GM12801 (cell line): Measurements from ENCODE around the gene KIAA0232.

ENCODE experiments used
- TF ChIP-seq, protein P1 (sequence below): IDR thresholded peaks from one replicate; pipeline ENCODE4 v1.5.1; 2011; ENCODE audit warnings: control low read depth; ENCODE audit not compliant: insufficient read length; ENCODE audit errors: extremely low read depth

The KIAA0232 gene

DNA sequence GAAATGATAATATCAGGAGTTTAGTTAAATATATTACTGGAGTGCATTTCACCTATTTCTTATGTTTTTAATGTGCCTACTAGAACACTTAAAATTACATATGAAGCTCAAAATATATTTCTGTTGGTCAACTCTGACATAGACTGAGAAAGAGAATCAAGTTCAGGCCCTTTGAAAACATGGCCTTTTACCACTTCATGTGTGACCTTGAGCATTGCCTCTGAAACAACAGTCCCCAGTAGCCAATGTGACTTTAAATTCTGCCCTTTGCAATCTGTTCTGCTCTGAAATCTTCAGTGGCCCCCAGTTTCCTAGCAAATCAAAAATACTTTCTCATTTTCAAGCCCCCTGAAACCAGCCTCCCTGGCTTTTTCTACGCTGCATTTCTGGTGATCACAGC is 77.0 kb downstream of the KIAA0232 start:
- TF ChIP-seq, protein P1, sequence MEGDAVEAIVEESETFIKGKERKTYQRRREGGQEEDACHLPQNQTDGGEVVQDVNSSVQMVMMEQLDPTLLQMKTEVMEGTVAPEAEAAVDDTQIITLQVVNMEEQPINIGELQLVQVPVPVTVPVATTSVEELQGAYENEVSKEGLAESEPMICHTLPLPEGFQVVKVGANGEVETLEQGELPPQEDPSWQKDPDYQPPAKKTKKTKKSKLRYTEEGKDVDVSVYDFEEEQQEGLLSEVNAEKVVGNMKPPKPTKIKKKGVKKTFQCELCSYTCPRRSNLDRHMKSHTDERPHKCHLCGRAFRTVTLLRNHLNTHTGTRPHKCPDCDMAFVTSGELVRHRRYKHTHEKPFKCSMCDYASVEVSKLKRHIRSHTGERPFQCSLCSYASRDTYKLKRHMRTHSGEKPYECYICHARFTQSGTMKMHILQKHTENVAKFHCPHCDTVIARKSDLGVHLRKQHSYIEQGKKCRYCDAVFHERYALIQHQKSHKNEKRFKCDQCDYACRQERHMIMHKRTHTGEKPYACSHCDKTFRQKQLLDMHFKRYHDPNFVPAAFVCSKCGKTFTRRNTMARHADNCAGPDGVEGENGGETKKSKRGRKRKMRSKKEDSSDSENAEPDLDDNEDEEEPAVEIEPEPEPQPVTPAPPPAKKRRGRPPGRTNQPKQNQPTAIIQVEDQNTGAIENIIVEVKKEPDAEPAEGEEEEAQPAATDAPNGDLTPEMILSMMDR: no peak

DNA sequence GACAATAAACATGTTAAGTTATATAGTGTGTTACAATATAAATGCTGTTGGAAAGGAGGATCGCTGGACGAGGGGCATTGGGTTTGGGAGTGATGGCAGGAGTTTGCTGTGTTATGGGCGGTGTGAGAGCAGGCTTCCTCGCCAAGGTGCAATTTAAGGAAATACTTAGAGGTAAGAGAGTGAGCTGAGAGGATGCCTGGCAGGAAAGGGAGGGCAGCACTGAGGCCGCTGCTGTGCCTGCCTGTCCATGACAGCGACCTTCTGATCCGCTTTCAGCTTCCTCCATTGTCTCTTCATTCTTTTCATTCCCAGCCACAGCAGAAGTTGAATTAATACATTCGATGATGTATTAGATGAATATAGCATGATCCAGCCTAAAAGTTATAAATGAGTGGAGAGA is 85.9 kb downstream of the KIAA0232 start:
- TF ChIP-seq, protein P1: no peak

DNA sequence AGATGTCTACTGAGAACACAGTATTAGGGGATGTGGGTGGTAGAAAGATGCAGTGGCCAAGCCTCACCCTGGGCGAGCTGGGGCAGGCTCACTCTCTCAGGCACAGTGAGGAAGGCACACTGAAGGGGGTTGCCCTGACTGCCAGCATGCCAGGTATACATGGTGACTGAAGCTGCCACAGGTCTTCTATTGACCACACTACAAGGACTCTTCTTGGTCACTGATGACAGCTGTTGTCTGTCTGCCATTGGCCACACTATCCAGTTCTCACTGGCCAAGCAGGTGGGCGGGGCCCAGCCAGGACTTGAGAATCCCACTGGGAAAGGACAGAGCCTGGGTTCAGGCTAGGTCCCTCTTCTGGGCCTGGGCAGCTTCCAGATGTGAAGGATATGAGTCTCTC is 87.4 kb downstream of the KIAA0232 start:
- TF ChIP-seq, protein P1: no peak

DNA sequence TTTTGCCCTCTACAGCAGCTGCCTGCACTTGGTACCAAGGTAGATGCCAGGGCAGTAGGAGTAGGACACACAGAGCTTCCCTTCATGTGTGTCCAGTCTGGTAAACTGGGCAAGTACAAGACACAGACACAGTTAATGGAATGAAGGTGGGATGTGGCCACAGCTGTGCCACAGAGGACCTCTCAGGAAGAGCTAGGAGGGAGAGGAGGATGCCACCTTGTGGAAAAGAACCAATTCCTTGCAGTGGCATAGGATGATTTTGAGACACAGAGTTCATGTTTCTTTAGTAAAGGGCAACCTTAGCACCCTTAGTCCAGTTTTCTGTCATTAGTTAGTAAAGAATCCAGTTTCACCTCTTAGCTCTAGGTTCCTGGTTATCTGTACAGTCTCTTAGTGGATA is 90.8 kb downstream of the KIAA0232 start:
- TF ChIP-seq, protein P1: no peak

DNA sequence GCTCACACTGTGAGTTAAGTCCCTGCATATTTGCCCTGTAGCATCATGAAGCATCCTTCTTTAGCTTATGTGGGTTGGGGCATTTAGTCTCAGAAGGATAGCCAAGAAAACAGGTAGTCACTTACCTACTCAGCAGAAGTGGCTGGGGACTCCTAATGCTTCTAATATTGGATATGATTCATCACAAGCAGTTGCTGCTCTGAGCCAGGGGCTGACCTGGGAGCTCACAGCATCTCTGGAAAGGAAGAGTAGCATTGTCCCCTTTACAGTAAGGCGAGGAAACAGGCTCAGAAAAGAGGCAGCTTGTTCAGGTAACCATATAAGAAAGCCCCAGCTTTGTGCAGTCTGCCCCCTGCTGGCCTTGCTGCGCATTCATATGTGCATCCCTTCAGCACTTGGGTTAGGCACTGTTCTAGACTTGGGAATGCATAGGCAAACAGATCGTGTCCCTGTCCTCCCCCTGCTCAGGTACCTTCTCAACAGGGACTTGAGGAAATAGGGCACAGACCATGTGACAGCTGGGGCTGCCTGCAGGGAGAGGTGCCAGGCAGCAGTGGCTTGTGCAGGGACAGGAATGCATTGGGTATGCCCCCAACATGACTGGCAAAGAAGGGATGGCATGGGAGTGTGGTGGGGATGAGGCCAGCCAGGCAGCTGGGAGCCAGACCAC is 91.4 kb downstream of the KIAA0232 start:
- TF ChIP-seq, protein P1: no peak

DNA sequence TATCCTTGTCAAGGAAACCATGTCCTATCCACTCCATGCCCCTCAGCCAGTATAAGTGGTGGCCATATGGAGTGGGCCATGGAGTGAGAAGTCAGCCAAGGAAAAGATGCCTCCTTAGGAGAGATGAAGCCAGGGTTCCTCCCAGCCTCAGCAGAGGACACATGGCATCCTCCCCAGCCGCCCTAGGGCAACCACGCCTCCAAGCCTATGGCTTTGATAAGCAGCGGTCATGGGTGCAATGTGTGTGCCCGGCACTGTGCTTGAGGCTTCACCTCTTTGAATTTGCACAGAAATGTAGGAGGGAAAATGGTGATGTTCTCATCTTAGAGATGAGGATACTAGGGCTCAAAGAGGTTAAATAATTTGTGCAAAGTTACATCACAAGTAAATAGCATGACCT is 92.5 kb downstream of the KIAA0232 start:
- TF ChIP-seq, protein P1: no peak

DNA sequence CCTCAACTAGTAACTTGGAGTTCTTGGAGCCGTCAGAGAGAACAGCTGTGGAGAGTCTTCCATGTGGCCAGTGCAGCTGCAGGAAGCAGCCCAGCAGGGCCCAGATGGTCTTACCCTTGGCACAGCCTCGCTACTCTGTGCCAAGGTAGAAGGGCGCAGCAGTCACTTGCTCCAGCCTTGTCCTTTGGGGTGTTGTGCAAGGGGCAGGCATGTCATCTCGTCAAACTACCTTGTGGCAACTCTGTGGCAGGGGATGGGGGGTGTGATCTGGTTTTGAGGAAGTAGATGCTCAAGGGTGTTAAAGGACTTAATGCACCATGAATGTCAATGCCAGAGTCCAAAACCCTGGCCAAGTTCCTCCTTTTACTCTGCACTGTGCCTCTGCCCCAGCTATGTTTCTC is 92.9 kb downstream of the KIAA0232 start:
- TF ChIP-seq, protein P1: no peak
